ENCODE measurements around the gene LGALS13.
A peak's percentile ranks its signal among the peaks of the same experiment; 100 is the strongest.

The LGALS13 gene

GRCh38 chr19:39602224-39602623, at the start of gene LGALS13:
Gene LGALS13 (plus strand): TSS chr19:39602524. CDS start chr19:39602569, 45 bp downstream.
- no peak for DNase-seq

- no peak for DNase-seq
Measured at GRCh38 chr19:39553082-39553652, 49.2 kb upstream of the LGALS13 start.

- no peak for DNase-seq
Measured at GRCh38 chr19:39554701-39555311, 47.5 kb upstream of the LGALS13 start.

- no peak for DNase-seq
Measured at GRCh38 chr19:39555883-39556282, 46.4 kb upstream of the LGALS13 start.

GRCh38 chr19:39557811-39558623, 44.3 kb upstream of the LGALS13 start:
- peak; percentile 49 for DNase-seq

GRCh38 chr19:39558624-39559117, 43.7 kb upstream of the LGALS13 start:
- peak; percentile 40 for DNase-seq

GRCh38 chr19:39563408-39563807, 38.9 kb upstream of the LGALS13 start:
- DNase-seq, result no peak

GRCh38 chr19:39566064-39566463, 36.3 kb upstream of the LGALS13 start:
- no peak for DNase-seq

- DNase-seq, result no peak
Measured at GRCh38 chr19:39568604-39569003, 33.7 kb upstream of the LGALS13 start.

GRCh38 chr19:39582442-39582841, 19.9 kb upstream of the LGALS13 start:
- no peak for DNase-seq

- no peak for DNase-seq
Measured at GRCh38 chr19:39582891-39583625, 19.3 kb upstream of the LGALS13 start.

- no peak for DNase-seq
Measured at GRCh38 chr19:39587496-39587895, 14.8 kb upstream of the LGALS13 start.

GRCh38 chr19:39588066-39588465, 14.3 kb upstream of the LGALS13 start:
- no peak for DNase-seq

- no peak for DNase-seq
Measured at GRCh38 chr19:39590265-39590664, 12.1 kb upstream of the LGALS13 start.

GRCh38 chr19:39592381-39592780, 9.9 kb upstream of the LGALS13 start:
- DNase-seq, result no peak

GRCh38 chr19:39595950-39596349, 6.4 kb upstream of the LGALS13 start:
- no peak for DNase-seq

GRCh38 chr19:39596911-39597310, 5.4 kb upstream of the LGALS13 start:
- no peak for DNase-seq

- no peak for DNase-seq
Measured at GRCh38 chr19:39599116-39599515, 3.2 kb upstream of the LGALS13 start.

- no peak for DNase-seq
Measured at GRCh38 chr19:39603825-39604224, 1.5 kb downstream of the LGALS13 start.

GRCh38 chr19:39607021-39607420, 4.7 kb downstream of the LGALS13 start:
- DNase-seq, result no peak

- no peak for DNase-seq
Measured at GRCh38 chr19:39607561-39607960, 5.2 kb downstream of the LGALS13 start.

GRCh38 chr19:39613597-39613996, 11.3 kb downstream of the LGALS13 start:
- DNase-seq, result no peak

GRCh38 chr19:39617745-39618144, 15.4 kb downstream of the LGALS13 start:
- no peak for DNase-seq

All from CD4-positive, alpha-beta T cell treated with Interleukin-10 for 1 hour (primary cell).